Measurements from ENCODE around the gene ACMSD. TPM values are rescaled to one million over a fixed set of nuclear protein-coding genes. Genes with fewer than 3 reads are reported as not detected.

ACMSD gene
- total RNA-seq, 2 donors from 2014 or later = not detected

DNA sequence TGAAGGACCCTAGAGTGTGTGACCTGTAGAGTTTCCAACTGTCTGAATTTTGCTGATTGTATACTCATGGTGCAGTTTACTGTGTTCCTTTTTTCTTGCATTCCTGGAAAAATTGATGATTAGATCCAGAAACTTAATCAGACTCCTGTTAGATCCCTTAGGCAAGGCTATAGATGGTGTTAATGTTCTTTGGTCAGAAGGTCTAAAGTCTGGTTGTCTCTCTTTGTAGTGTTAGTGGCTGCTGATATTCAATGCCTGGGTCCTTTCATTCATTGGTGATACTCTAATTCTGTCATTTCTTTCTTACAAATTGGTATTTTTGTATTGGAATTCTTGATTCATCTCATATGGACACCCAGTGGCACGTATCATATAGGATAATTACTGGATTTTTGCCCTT lies 86.5 kb downstream of the ACMSD start:
- Mint-ChIP-seq H3K27me3 (no peaks in the 10 kb centered on the region), H3K4me1 (ENCODE audit: low read depth in 2 of 2) (peaks cover 44 to 52% of the 10 kb centered on the region in 2 donors), H3K27ac (no peak overlapping the region), H3K9me3 (no peaks in the 10 kb centered on the region), H3K4me3 (no peak overlapping the region), H3K36me3 (peaks cover 24% of the 10 kb centered on the region)
- ATAC-seq (no peak), DNase-seq (ENCODE audit: low spot score) (no peak)

DNA sequence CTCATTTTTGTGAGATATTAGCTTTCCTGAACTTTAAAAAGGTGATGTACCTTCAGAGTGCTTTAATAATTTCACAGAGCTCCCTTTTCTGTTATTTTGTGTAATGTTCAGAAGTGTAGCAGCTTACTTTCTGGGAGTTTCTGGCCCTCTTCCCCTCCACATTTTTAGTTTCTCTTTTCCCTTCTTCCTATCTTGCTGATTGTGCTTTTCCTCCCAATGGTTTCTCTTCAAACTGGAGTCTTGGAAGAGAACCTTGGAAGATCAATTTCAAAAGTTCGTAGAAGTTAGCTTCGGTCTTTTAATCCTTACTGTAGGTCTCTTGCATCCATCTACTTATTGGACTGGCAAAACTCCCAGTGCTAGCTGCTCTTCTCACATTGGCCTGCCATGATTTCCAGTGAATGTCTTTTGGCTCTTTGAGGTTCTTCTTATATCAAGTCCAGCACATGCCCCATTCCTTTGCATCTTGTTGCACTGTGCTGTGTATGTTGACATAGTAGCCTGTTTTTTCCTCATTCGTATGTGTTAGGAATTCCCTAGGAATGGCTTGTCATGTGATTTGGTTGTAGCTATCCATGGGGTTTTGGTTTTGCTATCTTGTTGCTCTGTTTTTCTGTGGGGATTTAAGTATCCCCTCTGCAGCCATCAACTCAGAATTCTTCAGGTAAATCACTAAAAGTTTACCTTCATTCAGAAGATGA lies 88.0 kb downstream of the ACMSD start:
- H3K27ac Mint-ChIP-seq = peak overlapping the region; percentile 3 to 15
- H3K4me1 Mint-ChIP-seq (ENCODE audit: low read depth in 2 of 2) = peaks cover 50 to 54% of the 10 kb centered on the region in 2 donors
- H3K27me3 Mint-ChIP-seq = no peaks in the 10 kb centered on the region
- no peaks in the 10 kb centered on the region for H3K9me3 Mint-ChIP-seq
- peak overlapping the region; percentile 31 for H3K4me3 Mint-ChIP-seq
- DNase-seq (ENCODE audit: low spot score) = no peak
- H3K36me3 Mint-ChIP-seq = peaks cover 24% of the 10 kb centered on the region
- ATAC-seq = no peak

DNA sequence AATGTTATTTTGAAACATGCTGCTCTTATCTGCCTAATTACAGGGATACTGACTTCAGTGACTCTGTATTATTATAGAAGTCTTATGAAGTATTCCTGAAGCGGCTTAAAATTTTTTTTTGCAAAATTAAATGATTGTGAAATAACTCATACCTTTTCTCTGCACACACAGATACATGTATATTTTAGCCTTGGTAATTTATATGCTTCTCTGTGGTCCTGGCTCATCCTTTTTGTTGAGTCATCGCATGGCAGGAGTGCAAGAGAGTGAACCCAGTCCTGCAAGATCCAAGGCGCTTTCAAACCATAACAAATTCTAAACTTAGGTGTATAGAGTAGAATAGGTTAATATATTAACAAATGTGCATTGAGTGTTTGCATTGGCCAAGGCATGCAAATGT lies 88.8 kb downstream of the ACMSD start:
- DNase-seq (ENCODE audit: low spot score) (no peak), ATAC-seq (no peak)
- Mint-ChIP-seq H3K9me3 (no peaks in the 10 kb centered on the region), H3K4me1 (ENCODE audit: low read depth in 2 of 2) (peaks cover 50 to 51% of the 10 kb centered on the region in 2 donors), H3K27me3 (no peaks in the 10 kb centered on the region), H3K36me3 (peaks cover 24% of the 10 kb centered on the region), H3K27ac (no peak overlapping the region), H3K4me3 (no peak overlapping the region)

DNA sequence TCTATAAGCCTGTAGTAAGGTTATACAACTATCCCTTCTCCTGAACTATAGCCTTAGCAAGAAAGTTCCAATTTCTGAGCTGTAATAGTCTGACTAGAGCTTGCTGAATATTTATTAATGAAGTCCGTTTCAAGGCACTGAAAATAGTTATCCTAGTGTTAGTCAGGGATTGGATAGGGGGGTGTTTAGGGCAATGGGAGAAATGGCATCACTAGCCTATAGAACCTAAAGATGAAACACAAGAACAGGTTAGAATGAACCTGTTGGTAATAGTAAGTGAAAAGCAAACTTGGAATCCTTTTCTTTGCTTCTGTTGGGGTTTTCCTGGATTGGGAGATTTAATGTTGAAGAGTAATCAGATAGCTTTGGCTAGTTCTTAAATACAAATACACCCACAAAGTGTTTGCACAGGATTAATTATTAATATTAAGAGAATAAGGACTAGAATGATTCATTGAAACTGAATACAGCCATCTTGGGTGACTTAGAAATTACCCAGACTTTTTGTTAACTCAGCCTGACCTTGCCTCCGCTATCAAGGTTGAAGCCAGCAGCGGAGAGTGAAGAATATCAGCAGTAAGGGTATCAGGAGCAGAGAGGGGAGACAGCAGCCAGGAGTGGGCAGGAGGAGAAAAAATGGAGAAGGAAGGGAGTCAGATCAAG lies 94.6 kb downstream of the ACMSD start:
- peaks cover 37 to 38% of the 10 kb centered on the region in 2 donors for H3K4me1 Mint-ChIP-seq (ENCODE audit: low read depth in 2 of 2)
- no peaks in the 10 kb centered on the region for H3K27me3 Mint-ChIP-seq
- DNase-seq (ENCODE audit: low spot score) (no peak), ATAC-seq (no peak)
- H3K4me3 Mint-ChIP-seq = no peak overlapping the region
- peaks cover 4% of the 10 kb centered on the region for H3K36me3 Mint-ChIP-seq
- H3K9me3 Mint-ChIP-seq = no peaks in the 10 kb centered on the region
- H3K27ac Mint-ChIP-seq = no peak overlapping the region

DNA sequence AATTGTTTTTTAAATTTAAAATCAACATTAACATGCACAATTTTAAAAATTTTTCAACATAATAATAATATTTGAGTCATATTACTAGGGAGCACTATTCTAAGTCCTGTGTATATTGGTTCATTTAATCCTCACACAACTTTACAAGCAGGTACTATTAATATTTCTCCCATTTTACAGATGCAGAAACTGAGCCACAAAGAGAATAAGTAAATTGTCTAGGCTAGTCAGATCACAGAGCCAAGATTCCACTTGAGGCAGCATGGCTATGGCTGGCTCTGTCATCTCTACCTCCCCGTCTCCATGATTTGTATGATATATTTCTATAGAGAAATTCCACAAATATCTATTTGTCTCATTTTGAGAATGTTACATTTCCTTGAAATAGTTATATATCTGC lies 95.3 kb downstream of the ACMSD start:
- H3K9me3 Mint-ChIP-seq = no peaks in the 10 kb centered on the region
- no peak for ATAC-seq
- H3K36me3 Mint-ChIP-seq = peaks cover 4% of the 10 kb centered on the region
- H3K27ac Mint-ChIP-seq = peak overlapping the region in 1 of 2 donors; percentile 71
- no peak overlapping the region for H3K4me3 Mint-ChIP-seq
- no peaks in the 10 kb centered on the region for H3K27me3 Mint-ChIP-seq
- DNase-seq (ENCODE audit: low spot score) = no peak
- H3K4me1 Mint-ChIP-seq (ENCODE audit: low read depth in 2 of 2) = peaks cover 33 to 37% of the 10 kb centered on the region in 2 donors

DNA sequence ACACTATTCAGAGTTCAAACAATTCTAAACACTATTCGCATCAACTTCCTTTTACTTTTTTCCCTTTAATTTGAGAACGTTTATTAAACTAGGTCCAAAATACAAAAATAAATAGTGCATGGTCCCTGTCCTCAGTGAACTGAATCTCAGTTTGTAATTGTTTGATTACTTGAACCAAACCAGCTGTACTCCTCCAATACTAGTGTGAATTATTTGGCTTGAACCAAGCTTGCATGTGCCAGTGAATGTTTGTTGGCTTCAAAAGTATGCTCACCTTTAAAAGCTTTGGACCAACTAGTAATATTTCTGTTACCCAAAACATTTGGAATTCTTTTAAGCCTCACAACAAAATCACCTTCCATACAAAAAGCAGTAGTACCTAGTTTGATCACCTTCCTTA lies 95.7 kb downstream of the ACMSD start:
- H3K36me3 Mint-ChIP-seq = peaks cover 4% of the 10 kb centered on the region
- no peak for DNase-seq (ENCODE audit: low spot score)
- peaks cover 32 to 37% of the 10 kb centered on the region in 2 donors for H3K4me1 Mint-ChIP-seq (ENCODE audit: low read depth in 2 of 2)
- H3K27me3 Mint-ChIP-seq = no peaks in the 10 kb centered on the region
- no peak overlapping the region for H3K4me3 Mint-ChIP-seq
- H3K27ac Mint-ChIP-seq = peak overlapping the region in 1 of 2 donors; percentile 71
- no peak for ATAC-seq
- no peaks in the 10 kb centered on the region for H3K9me3 Mint-ChIP-seq

DNA sequence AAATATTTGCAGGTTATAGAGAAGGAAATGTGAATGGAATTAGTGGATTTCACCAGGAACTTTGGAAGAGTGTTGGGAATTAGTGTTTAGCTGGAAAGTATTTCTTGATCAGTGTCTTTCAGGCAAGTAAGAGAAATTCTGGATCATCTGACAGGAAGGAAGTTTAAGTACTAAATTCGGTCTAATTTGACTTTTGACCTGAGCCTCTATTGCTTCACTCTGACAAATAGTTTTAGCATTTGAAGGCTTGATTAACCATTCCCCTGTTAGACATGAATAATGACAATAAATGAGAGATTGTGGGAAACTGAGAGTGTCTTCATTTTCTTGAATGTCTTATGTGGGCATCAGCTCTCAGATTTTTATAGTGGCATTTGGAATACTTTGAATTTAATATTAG lies 96.2 kb downstream of the ACMSD start:
- no peak overlapping the region for H3K4me3 Mint-ChIP-seq
- peaks cover 4% of the 10 kb centered on the region for H3K36me3 Mint-ChIP-seq
- DNase-seq (ENCODE audit: low spot score) (no peak), ATAC-seq (no peak)
- H3K27me3 Mint-ChIP-seq = no peaks in the 10 kb centered on the region
- peaks cover 32 to 37% of the 10 kb centered on the region in 2 donors for H3K4me1 Mint-ChIP-seq (ENCODE audit: low read depth in 2 of 2)
- H3K9me3 Mint-ChIP-seq = no peaks in the 10 kb centered on the region
- peak overlapping the region in 1 of 2 donors; percentile 71 for H3K27ac Mint-ChIP-seq

DNA sequence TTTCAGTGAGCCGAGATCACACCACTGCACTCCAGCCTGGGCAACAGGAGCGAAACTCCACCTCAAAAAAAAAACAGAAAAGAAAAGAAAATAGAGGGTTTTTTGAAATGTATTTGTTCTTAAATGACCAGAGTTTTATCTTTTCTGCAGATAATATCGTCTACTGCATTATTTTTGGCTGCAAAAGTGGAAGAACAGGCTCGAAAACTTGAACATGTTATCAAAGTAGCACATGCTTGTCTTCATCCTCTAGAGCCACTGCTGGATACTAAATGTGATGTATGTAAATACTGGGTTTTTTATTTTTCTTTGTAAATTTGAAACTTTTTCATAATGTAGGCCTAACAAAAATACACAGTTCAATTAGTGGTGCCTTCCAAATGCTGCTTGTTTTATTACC lies 98.3 kb downstream of the ACMSD start:
- no peak for ATAC-seq

DNA sequence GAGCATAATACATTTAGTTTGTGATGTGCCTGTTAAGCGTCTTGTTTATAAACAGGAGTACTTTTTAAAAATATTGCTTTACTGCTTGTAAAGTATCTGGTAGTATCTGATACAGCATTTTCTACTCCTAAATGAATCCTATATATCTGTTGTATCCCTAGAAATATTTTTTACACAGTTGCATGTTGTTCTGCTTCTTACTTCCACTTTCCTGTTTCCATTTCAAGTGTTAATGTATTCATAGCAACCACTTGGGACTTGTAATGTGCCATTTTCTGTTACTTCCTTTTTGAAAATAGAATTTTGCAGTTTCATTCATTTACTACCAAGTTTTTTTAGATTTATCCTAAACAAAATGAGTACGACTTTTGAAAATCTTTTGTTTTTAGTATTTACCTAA lies 105.1 kb downstream of the ACMSD start:
- Mint-ChIP-seq H3K36me3 (peaks cover 20% of the 10 kb centered on the region), H3K9me3 (no peaks in the 10 kb centered on the region), H3K4me3 (peak overlapping the region; percentile 22), H3K27me3 (no peaks in the 10 kb centered on the region), H3K27ac (peak overlapping the region; percentile 37 to 74), H3K4me1 (ENCODE audit: low read depth in 2 of 2) (peaks cover 13 to 19% of the 10 kb centered on the region in 2 donors)
- DNase-seq (ENCODE audit: low spot score) (no peak), ATAC-seq (no peak)

More for the DNA sequence above, 98.3 kb downstream of the ACMSD start:
- H3K9me3 Mint-ChIP-seq = no peaks in the 10 kb centered on the region
- DNase-seq (ENCODE audit: low spot score) = no peak
- H3K36me3 Mint-ChIP-seq = peaks cover 9% of the 10 kb centered on the region
- H3K4me3 Mint-ChIP-seq = no peak overlapping the region
- no peaks in the 10 kb centered on the region for H3K27me3 Mint-ChIP-seq
- peaks cover 22 to 25% of the 10 kb centered on the region in 2 donors for H3K4me1 Mint-ChIP-seq (ENCODE audit: low read depth in 2 of 2)
- H3K27ac Mint-ChIP-seq = no peak overlapping the region

DNA sequence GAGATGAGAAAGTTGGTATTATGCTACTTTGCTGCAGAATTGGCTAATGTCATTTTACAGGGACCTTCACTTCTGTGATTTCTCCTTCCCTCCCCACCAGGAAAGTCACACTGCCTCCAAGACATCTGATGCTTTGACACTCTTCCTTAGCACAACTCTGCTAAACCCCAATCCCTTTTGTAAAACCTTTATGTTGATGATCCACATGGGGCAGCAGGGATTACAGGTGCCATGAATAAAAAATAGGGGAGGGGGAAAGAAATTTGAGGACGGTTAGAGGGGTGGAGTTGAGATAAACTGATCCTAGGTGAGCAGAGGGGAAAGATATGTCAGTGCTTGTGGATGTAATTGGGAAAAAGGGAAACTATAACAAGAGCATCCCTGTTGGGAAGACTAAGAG lies 106.6 kb downstream of the ACMSD start:
- peak overlapping the region in 1 of 2 donors; percentile 36 for H3K27ac Mint-ChIP-seq
- H3K4me3 Mint-ChIP-seq = no peak overlapping the region
- H3K9me3 Mint-ChIP-seq = no peaks in the 10 kb centered on the region
- H3K4me1 Mint-ChIP-seq (ENCODE audit: low read depth in 2 of 2) = peaks cover 17 to 21% of the 10 kb centered on the region in 2 donors
- DNase-seq (ENCODE audit: low spot score) (no peak), ATAC-seq (no peak)
- no peaks in the 10 kb centered on the region for H3K27me3 Mint-ChIP-seq
- H3K36me3 Mint-ChIP-seq = peaks cover 22% of the 10 kb centered on the region

DNA sequence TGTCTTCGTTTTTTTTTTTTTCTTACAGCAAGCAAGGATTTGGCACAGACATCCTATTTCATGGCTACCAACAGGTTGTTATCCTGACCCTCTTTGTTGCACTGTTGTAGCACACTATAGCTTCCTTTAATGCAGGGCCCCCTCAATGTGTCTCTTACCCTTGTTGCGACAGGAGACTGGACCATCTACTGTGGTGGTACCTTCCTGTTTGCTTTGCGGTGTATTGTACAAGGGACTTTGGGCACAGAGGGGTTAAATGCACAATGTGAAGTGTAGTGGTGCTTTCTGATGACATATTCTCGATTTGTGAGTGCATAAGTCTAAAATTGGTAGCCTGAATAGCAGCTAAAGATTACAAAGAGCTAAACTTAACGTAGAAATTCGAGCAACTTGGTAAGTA lies 107.7 kb downstream of the ACMSD start:
- peaks cover 20 to 26% of the 10 kb centered on the region in 2 donors for H3K4me1 Mint-ChIP-seq (ENCODE audit: low read depth in 2 of 2)
- no peaks in the 10 kb centered on the region for H3K9me3 Mint-ChIP-seq
- H3K27me3 Mint-ChIP-seq = no peaks in the 10 kb centered on the region
- no peak for DNase-seq (ENCODE audit: low spot score)
- ATAC-seq = no peak
- peak overlapping the region in 1 of 2 donors; percentile 36 for H3K27ac Mint-ChIP-seq
- peaks cover 21% of the 10 kb centered on the region for H3K36me3 Mint-ChIP-seq
- no peak overlapping the region for H3K4me3 Mint-ChIP-seq

DNA sequence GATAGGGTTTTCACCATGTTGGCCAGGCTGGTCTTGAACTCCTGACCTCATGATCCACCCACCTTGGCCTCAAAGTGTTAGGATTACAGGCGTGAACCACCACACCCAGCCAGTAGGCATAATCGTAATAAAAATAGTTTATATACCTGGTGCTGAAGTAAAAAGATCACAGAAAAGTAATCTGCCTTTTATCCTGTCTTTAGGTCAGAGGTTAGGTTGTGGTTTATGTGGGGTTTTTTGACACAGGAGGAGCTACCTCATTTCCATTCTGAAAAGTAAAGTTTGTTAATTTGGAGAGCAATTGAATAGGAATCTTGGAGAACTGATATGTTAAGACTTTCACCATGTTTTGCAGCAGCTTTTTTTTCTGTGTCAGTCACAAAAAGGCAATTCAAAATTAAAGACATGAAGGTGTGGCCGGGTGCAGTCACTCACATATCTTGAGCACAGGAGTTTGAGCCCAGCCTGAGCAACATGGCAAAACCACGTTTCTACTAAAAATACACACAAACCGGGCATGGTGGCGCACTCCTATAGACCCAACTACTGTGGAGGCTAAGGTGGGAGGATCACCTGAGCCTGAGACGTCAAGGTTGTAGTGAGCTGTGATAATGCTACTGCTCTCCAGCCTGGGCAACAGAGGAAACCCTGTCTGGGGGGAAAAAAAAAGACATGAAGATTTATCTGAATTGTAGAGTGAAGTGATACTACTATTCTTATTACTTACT lies 111.7 kb downstream of the ACMSD start:
- ATAC-seq = no peak
- Mint-ChIP-seq H3K36me3 (peaks cover 31% of the 10 kb centered on the region), H3K9me3 (no peaks in the 10 kb centered on the region), H3K27ac (peak overlapping the region in 1 of 2 donors; percentile 72), H3K27me3 (no peaks in the 10 kb centered on the region), H3K4me1 (ENCODE audit: low read depth in 2 of 2) (peaks cover 19 to 26% of the 10 kb centered on the region in 2 donors), H3K4me3 (no peak overlapping the region)
- no peak for DNase-seq (ENCODE audit: low spot score)

DNA sequence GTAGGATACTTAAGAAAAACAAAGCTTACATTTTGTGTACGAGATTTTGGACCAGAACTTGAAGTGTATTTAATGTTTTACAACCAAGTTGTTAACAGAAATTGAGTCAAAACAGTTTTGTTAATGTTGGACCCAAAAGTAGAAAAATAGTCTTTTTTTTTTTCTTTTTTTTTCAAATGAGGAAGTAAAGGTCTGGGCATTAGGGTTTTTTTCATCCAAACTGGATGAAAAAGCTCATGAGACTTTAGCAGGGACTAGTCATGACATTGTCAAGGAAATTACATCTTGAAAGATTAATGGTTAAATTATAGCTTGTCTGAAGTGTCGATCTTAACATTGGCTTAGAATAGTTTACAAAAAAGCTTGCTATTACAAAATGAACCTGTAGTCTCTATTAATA lies 112.5 kb downstream of the ACMSD start:
- Mint-ChIP-seq H3K36me3 (peaks cover 24% of the 10 kb centered on the region), H3K4me3 (no peak overlapping the region), H3K27me3 (no peaks in the 10 kb centered on the region), H3K4me1 (ENCODE audit: low read depth in 2 of 2) (peaks cover 18 to 20% of the 10 kb centered on the region in 2 donors), H3K9me3 (no peaks in the 10 kb centered on the region), H3K27ac (no peak overlapping the region)
- ATAC-seq (no peak), DNase-seq (ENCODE audit: low spot score) (no peak)

Data from natural killer cell treated with Interleukin-12 subunit alpha and Interleukin-12 subunit beta and Interleukin-15 and Interleukin-18, amount 100 ng/mL, for 72 hours (primary cell).